Esophagus muscularis mucosa (tissue), 3 donors: ENCODE data around the gene EIF4G3.

Source experiments
- POLR2A ChIP-seq: fragments of 450-650 bp; IDR thresholded peaks from one replicate; pipeline ENCODE4 v1.6.1; 2017; ENCODE audit warnings: antibody characterized with exemption, moderate library complexity, mild to moderate bottlenecking, low read depth
- POLR2AphosphoS5 ChIP-seq, 2 donors: sonication (generic); formaldehyde crosslinking; IDR thresholded peaks; one replicate each; pipeline ENCODE4 v1.6.1; 2017; ENCODE audit warnings: antibody characterized with exemption in 2 of 2
- TF ChIP-seq, protein P1 (sequence below), 3 experiments: fragments of 200-600 bp in 2 of 3; fragments of 450-650 bp in 1 of 3; sonication (generic) in 2 of 3; IDR thresholded peaks; one replicate each; pipeline ENCODE4 v1.5.1; 2017 to 2019; ENCODE audit warnings: antibody characterized with exemption in 3 of 3, mild to moderate bottlenecking in 2 of 3, moderate library complexity in 1 of 3

- TF ChIP-seq POLR2AphosphoS5 (IDR thresholded peaks at IDR 0.05) (no peak), POLR2A (no peak)
- TF ChIP-seq, protein P1, sequence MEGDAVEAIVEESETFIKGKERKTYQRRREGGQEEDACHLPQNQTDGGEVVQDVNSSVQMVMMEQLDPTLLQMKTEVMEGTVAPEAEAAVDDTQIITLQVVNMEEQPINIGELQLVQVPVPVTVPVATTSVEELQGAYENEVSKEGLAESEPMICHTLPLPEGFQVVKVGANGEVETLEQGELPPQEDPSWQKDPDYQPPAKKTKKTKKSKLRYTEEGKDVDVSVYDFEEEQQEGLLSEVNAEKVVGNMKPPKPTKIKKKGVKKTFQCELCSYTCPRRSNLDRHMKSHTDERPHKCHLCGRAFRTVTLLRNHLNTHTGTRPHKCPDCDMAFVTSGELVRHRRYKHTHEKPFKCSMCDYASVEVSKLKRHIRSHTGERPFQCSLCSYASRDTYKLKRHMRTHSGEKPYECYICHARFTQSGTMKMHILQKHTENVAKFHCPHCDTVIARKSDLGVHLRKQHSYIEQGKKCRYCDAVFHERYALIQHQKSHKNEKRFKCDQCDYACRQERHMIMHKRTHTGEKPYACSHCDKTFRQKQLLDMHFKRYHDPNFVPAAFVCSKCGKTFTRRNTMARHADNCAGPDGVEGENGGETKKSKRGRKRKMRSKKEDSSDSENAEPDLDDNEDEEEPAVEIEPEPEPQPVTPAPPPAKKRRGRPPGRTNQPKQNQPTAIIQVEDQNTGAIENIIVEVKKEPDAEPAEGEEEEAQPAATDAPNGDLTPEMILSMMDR (IDR thresholded peaks at IDR 0.05) = no peak
Measured at GRCh38 chr1:20865001-20865400, 311.7 kb downstream of the EIF4G3 start.
